K562 (cell line): Measurements from ENCODE around the gene NLRP12. TPM values are rescaled to one million over a fixed set of nuclear protein-coding genes. Genes with fewer than 3 reads are reported as not detected.
A peak's percentile ranks its signal among the peaks of the same experiment; 100 is the strongest.
"Not testable (repeated sequence)": the region's sequence is repeated elsewhere in the genome, so short reads cannot be mapped to it uniquely, and the experiment has no call there.

Experiments
- ATAC-seq: fragments of 200-7000 bp; cut with Tn5 transposase; 3 replicates; pipeline ENCODE4 v1.9.1; 2020; ENCODE audit warnings: moderate library complexity
- BruUV-seq: library from RNA; stranded (reverse); fragments of 400-500 nt; replicated peaks from 2 replicates; lab custom pipeline; 2021; lab: Mats Ljungman, UMichigan
- CTCF ChIA-PET: fragments of 300-600 bp; formaldehyde crosslinking; extraction: SDS; loops from one replicate; lab custom pipeline; 2021; ENCODE audit warnings: low intra/inter-chr PET ratio; lab: Yijun Ruan, JAX
- POLR2A ChIA-PET: fragments of 300-600, 350-650 bp; sonication (Branson Sonifier 250); formaldehyde crosslinking; extraction: SDS; loops from one replicate; lab custom pipeline; 2021; ENCODE audit warnings: antibody characterized with exemption, inconsistent platforms; lab: Yijun Ruan, JAX
- DNase-seq, 4 experiments: peaks; one replicate each; pipeline versions ENCODE4 v3.0.0 to v3.0.0-alpha.2; 2011 to 2018; ENCODE audit warnings: low spot score in 3 of 4, mixed read lengths in 3 of 4; ENCODE audit errors: extremely low read depth in 1 of 4
- FAIRE-seq: peaks from 2 replicates; lab custom pipeline; 2011; peaks lifted over from hg19 to GRCh38; lab: Jason Lieb, UNC
- H2AFZ ChIP-seq: 2 replicates; pipeline ENCODE4 v1.6.0; 2011; ENCODE audit warnings: low read depth, low read length, control low read depth, inconsistent platforms
- H3K27ac ChIP-seq: fragments of 200-600 bp; 3 replicates; pipeline ENCODE4 v1.8.0; 2011; ENCODE audit warnings: low read depth, mild to moderate bottlenecking, control low read depth, inconsistent platforms, low read length, moderate library complexity, mixed read lengths; ENCODE audit errors: extremely low read depth
- H3K27me3 ChIP-seq, 2 experiments: fragments of 300-600 bp in 1 of 2; 2 replicates in 1 of 2; 3 replicates in 1 of 2; pipeline versions ENCODE4 v1.6.0 to v1.8.0; 2011; ENCODE audit warnings: inconsistent platforms in 2 of 2, low read length in 2 of 2, mild to moderate bottlenecking in 1 of 2, mixed read lengths in 1 of 2, moderate library complexity in 1 of 2; ENCODE audit not compliant: control insufficient read depth in 2 of 2, insufficient read depth in 2 of 2
- H3K36me3 ChIP-seq: fragments of 300-600 bp; 3 replicates; pipeline ENCODE4 v1.8.0; 2011; ENCODE audit warnings: mild to moderate bottlenecking, low read length, inconsistent platforms; ENCODE audit not compliant: control insufficient read depth, insufficient read depth
- H3K4me1 ChIP-seq, 2 experiments: fragments of 200-600 bp in 1 of 2; replicated peaks in 1 of 2; 2 replicates in 1 of 2; 3 replicates in 1 of 2; pipeline versions ENCODE4 v1.5.1 to v1.8.0; 2011; ENCODE audit warnings: inconsistent platforms in 2 of 2, low read length in 2 of 2, mild to moderate bottlenecking in 1 of 2, mixed read lengths in 1 of 2, moderate library complexity in 1 of 2; ENCODE audit not compliant: control insufficient read depth in 2 of 2, insufficient read depth in 2 of 2
- H3K4me2 ChIP-seq: 2 replicates; pipeline ENCODE4 v1.6.1; 2011; ENCODE audit warnings: low read length, control low read depth, inconsistent platforms, mixed read lengths; ENCODE audit not compliant: insufficient read depth
- H3K4me3 ChIP-seq: fragments of 200-600 bp; sonication (generic), shearing (Covaris generic); 2 replicates; pipeline ENCODE4 v1.5.1; 2016; ENCODE audit warnings: control low read depth, inconsistent platforms
- H3K79me2 ChIP-seq: fragments of 200-600 bp; 3 replicates; pipeline ENCODE4 v1.8.0; 2011; ENCODE audit warnings: low read length, inconsistent platforms; ENCODE audit not compliant: control insufficient read depth, insufficient read depth
- H3K9ac ChIP-seq, 2 experiments: 2 replicates each; pipeline versions ENCODE4 v1.6.0 to v1.6.1; 2011; ENCODE audit warnings: low read depth in 2 of 2, low read length in 2 of 2, control low read depth in 1 of 2, inconsistent platforms in 1 of 2, mild to moderate bottlenecking in 1 of 2, mixed read lengths in 1 of 2; ENCODE audit not compliant: insufficient read depth in 1 of 2
- H3K9me1 ChIP-seq: one replicate; pipeline ENCODE4 v1.6.0; 2011; ENCODE audit warnings: inconsistent platforms, mild to moderate bottlenecking, low read length, moderate library complexity; ENCODE audit not compliant: control insufficient read depth, insufficient read depth
- H3K9me3 ChIP-seq: replicated peaks from 2 replicates; pipeline ENCODE4 v1.5.1; 2011; ENCODE audit warnings: low read depth, low read length, inconsistent platforms; ENCODE audit not compliant: control insufficient read depth, insufficient read depth
- H4K20me1 ChIP-seq: replicated peaks from 2 replicates; pipeline ENCODE4 v1.6.1; 2011; ENCODE audit warnings: low read length, inconsistent platforms, mixed read lengths; ENCODE audit not compliant: control insufficient read depth, insufficient read depth
- ATF3 ChIP-seq, 2 experiments: fragments of 450-650 bp in 1 of 2; sonication (generic) in 1 of 2; formaldehyde crosslinking in 1 of 2; IDR thresholded peaks in 1 of 2; conservative IDR thresholded peaks in 1 of 2; 2 replicates each; pipeline versions ENCODE4 v1.6.1 to v1.8.1; 2016 to 2023; ENCODE audit warnings: mild to moderate bottlenecking in 2 of 2, moderate library complexity in 2 of 2, inconsistent platforms in 1 of 2, missing genetic modification reagents in 1 of 2
- CEBPG ChIP-seq, 3 experiments: fragments of 200-800 bp in 1 of 3; sonication (Bioruptor generic) in 1 of 3; sonication (generic) in 1 of 3; formaldehyde crosslinking in 1 of 3; IDR thresholded peaks in 2 of 3; conservative IDR thresholded peaks in 1 of 3; 2 replicates each; pipeline versions ENCODE4 v1.6.1 to v1.8.0; 2016 to 2022; ENCODE audit warnings: missing compliant biosample characterization in 2 of 3, missing genetic modification characterization in 2 of 3, mild to moderate bottlenecking in 1 of 3, missing genetic modification reagents in 1 of 3
- FOSL1 ChIP-seq: fragments of 200-800 bp; sonication (Bioruptor generic); conservative IDR thresholded peaks from 2 replicates; pipeline ENCODE4 v1.6.1; 2016; ENCODE audit warnings: missing genetic modification characterization, missing compliant biosample characterization
- ZNF384 ChIP-seq: IDR thresholded peaks from 2 replicates; pipeline ENCODE4 v1.6.1; 2012; ENCODE audit warnings: low read depth, low read length, improper control_type of control experiment
- WGBS: fragments of 100-300 bp; shearing (Covaris generic); methylation state at CpG from one replicate; pipeline ENCODE4 v1.1.6; 2016; ENCODE audit warnings: low coverage, mixed read lengths; ENCODE audit not compliant: insufficient coverage; ENCODE audit errors: missing lambda C conversion rate; 5-methylcytosine and 5-hydroxymethylcytosine counted together
- in situ Hi-C: fragments of 300-500 bp; cut with MboI; formaldehyde crosslinking; loops from 4 replicates; pipeline ENCODE4 v1.15.0; 2018; ENCODE audit warnings: inconsistent platforms, mixed read lengths
- intact Hi-C: fragments of 100-400 bp; cut with micrococcal nuclease; formaldehyde crosslinking; loops from 2 replicates; pipeline ENCODE4 v1.14.2; 2022
- polyA plus RNA-seq, 8 experiments: library from polyadenylated mRNA; depleted of rRNA in 4 of 8; stranded (reverse) in 5 of 8; unstranded in 3 of 8; fragments of >200 nt; fragmentation: Nextera tagmentation in 2 of 8; fragmentation: Illumina TruSeq in 1 of 8; extraction: Ambion mirVana in 2 of 8; extraction: Trizol in 1 of 8; gene quantifications; 2 replicates each; pipeline versions ENCODE4 v1.2.1 to v1.2.3, GENCODE V29; 2011 to 2014; ENCODE audit warnings: inconsistent platforms in 1 of 8, missing spikeins in 1 of 8
- total RNA-seq, 7 experiments: library from RNA; depleted of rRNA in 6 of 7; stranded (reverse); fragments of >200 nt in 6 of 7; fragmentation: Illumina TruSeq in 2 of 7; extraction: Trizol in 2 of 7; gene quantifications; 2 replicates each; pipeline versions ENCODE4 v1.2.1 to v1.2.3, GENCODE V29; 2011 to 2021; ENCODE audit warnings: low replicate concordance in 1 of 7

Gene NLRP12
- total and polyA plus RNA-seq, 9 of the 15 experiments (the other 6 are each of a cell fraction or from before 2014, with no cell fraction given), result not detected

GRCh38 chr19:53840914-53841313 lies 16.8 kb upstream of the NLRP12 start:
- ATAC-seq, result not testable (repeated sequence)

GRCh38 chr19:53840241-53840640 lies 16.1 kb upstream of the NLRP12 start:
- H3K4me3 ChIP-seq, H3K36me3 ChIP-seq, BruUV-seq, H3K9me1 ChIP-seq, H3K4me1 ChIP-seq, POLR2A ChIA-PET, ATAC-seq, DNase-seq, FAIRE-seq, H3K9ac ChIP-seq, H3K9me3 ChIP-seq, H4K20me1 ChIP-seq, H3K27ac ChIP-seq, H3K79me2 ChIP-seq, H2AFZ ChIP-seq, H3K27me3 ChIP-seq, H3K4me2 ChIP-seq: not testable (repeated sequence)
- WGBS, result 6% methylated on average over 12 of the region's 12 CpGs
- intact Hi-C loops (loop anchor here (10.0 kb wide), 1 partner anchor 45 kb away; no protein-coding TSS in a partner anchor), in situ Hi-C loops (loop anchor here (5.0 kb wide), 1 partner anchor 182 kb away; no protein-coding TSS in a partner anchor)
- CTCF ChIA-PET, result interaction anchor here (0.6 kb wide), 1 partner anchor 49 kb away, joined by 3 read pairs; no protein-coding TSS in a partner anchor

More at GRCh38 chr19:53840914-53841313, 16.8 kb upstream of the NLRP12 start:
- WGBS, result 6% methylated on average over 2 of the region's 4 CpGs
- CTCF ChIA-PET, result interaction anchor here (0.6 to 2.1 kb wide), 2 partner anchors 48 to 189 kb away, joined by 3 to 18 read pairs; no protein-coding TSS in a partner anchor
- H3K4me3 ChIP-seq; H3K9me3 ChIP-seq; H3K36me3 ChIP-seq; H3K9ac ChIP-seq; H3K9me1 ChIP-seq; H3K27me3 ChIP-seq; H3K79me2 ChIP-seq; DNase-seq; H3K4me1 ChIP-seq; H4K20me1 ChIP-seq; FAIRE-seq; TF ChIP-seq ATF3 (CRISPR knock-in tag; conservative IDR thresholded peaks at IDR 0.05); CEBPG (tag; conservative IDR thresholded peaks at IDR 0.05 in 1 of 2, IDR thresholded peaks at IDR 0.05 in 1 of 2): not testable (repeated sequence)
- POLR2A ChIA-PET, result interaction anchor here (0.6 kb wide), 1 partner anchor 189 kb away, joined by 3 read pairs; no protein-coding TSS in a partner anchor
- intact Hi-C loops, result loop anchor here (10.0 kb wide), 1 partner anchor 46 kb away; no protein-coding TSS in a partner anchor
- TF ChIP-seq ATF3 (IDR thresholded peaks at IDR 0.05), result 0 out of 2 replicates have a peak, but pooled peaks have one; percentile 40
- 0 out of 2 replicates have a peak, but pooled peaks have one; percentile 11 for TF ChIP-seq CEBPG (CRISPR knock-in tag; IDR thresholded peaks at IDR 0.05)
- peak; percentile 68 for TF ChIP-seq FOSL1 (tag)
- TF ChIP-seq ZNF384, result peak; percentile 62
- TF ChIP-seq, all 486 proteins: peak for 4; not testable (repeated sequence) for 482
- not testable (repeated sequence) for H3K4me2 ChIP-seq, H3K27ac ChIP-seq, BruUV-seq, H2AFZ ChIP-seq
- in situ Hi-C loops, result loop anchor here (5.0 kb wide), 1 partner anchor 181 kb away; no protein-coding TSS in a partner anchor

- H3K9me1 ChIP-seq, BruUV-seq, H3K27me3 ChIP-seq, FAIRE-seq, H3K9me3 ChIP-seq, CTCF ChIA-PET, H3K27ac ChIP-seq, in situ Hi-C loops, H3K79me2 ChIP-seq, H3K36me3 ChIP-seq, H3K4me2 ChIP-seq, intact Hi-C loops, POLR2A ChIA-PET, H2AFZ ChIP-seq, DNase-seq, H3K4me1 ChIP-seq, H3K4me3 ChIP-seq, ATAC-seq, H3K9ac ChIP-seq, H4K20me1 ChIP-seq: not testable (repeated sequence)
- WGBS, result 3% methylated on average over 4 of the region's 5 CpGs
These were observed 14.3 kb upstream of the NLRP12 start for GRCh38 chr19:53838446-53838845.
